HepG2 (cell line): ENCODE results near the gene NCOA1.

Source experiments
- CC2D1A ChIP-seq: sonication (generic); formaldehyde crosslinking; IDR thresholded peaks from 2 replicates; pipeline ENCODE4 v1.8.1; 2023; ENCODE audit warnings: mild to moderate bottlenecking, missing genetic modification reagents
- EP300 ChIP-seq, 3 experiments: sonication (generic) in 1 of 3; formaldehyde crosslinking in 1 of 3; IDR thresholded peaks; 2 replicates each; pipeline versions ENCODE4 v1.5.1 to v1.6.1; 2011 to 2020; ENCODE audit warnings: low read depth in 2 of 3, low read length in 2 of 3, borderline replicate concordance in 1 of 3, improper control_type of control experiment in 1 of 3, mild to moderate bottlenecking in 1 of 3, missing genetic modification reagents in 1 of 3, moderate library complexity in 1 of 3
- HCFC1 ChIP-seq: fragments of 150-350 bp; IDR thresholded peaks from 2 replicates; pipeline ENCODE4 v1.6.1; 2014; ENCODE audit warnings: low read depth, low read length
- IRF1 ChIP-seq: sonication (generic); formaldehyde crosslinking; IDR thresholded peaks from 2 replicates; pipeline ENCODE4 v1.4.0; 2020; ENCODE audit warnings: low read depth, mild to moderate bottlenecking, missing genetic modification reagents
- POLR2A ChIP-seq, 2 experiments: IDR thresholded peaks; 2 replicates each; pipeline ENCODE4 v1.6.1; 2011; ENCODE audit warnings: low read depth in 2 of 2, low read length in 2 of 2, mild to moderate bottlenecking in 1 of 2, moderate library complexity in 1 of 2; ENCODE audit not compliant: insufficient read depth in 1 of 2
- ZMYM3 ChIP-seq: sonication (generic); formaldehyde crosslinking; IDR thresholded peaks from 2 replicates; pipeline ENCODE4 v1.5.1; 2020; ENCODE audit warnings: mild to moderate bottlenecking, missing genetic modification reagents
- ZNF256 ChIP-seq: sonication (generic); formaldehyde crosslinking; conservative IDR thresholded peaks from 2 replicates; pipeline ENCODE4 v1.4.0; 2020; ENCODE audit warnings: missing genetic modification reagents

GRCh38 chr2:24494410-24494809 lies 3.4 kb downstream of the NCOA1 start:
- TF ChIP-seq POLR2A (IDR thresholded peaks at IDR 0.05; ENCODE audit: insufficient read depth in 1 of 2, low read depth in 2 of 2, low read length in 2 of 2), result no peak
- TF ChIP-seq ZNF256 (CRISPR knock-in tag), result no peak
- TF ChIP-seq CC2D1A (CRISPR knock-in tag), result no peak
- no peak for TF ChIP-seq ZMYM3 (CRISPR knock-in tag)
- TF ChIP-seq IRF1 (CRISPR knock-in tag), result no peak
- no peak for TF ChIP-seq EP300 (IDR thresholded peaks at IDR 0.05; ENCODE audit: low read depth in 2 of 2, low read length in 2 of 2)
- TF ChIP-seq EP300 (CRISPR knock-in tag; IDR thresholded peaks at IDR 0.05; ENCODE audit: borderline replicate concordance), result no peak
- TF ChIP-seq HCFC1, result no peak
